ENCODE results near the gene SMURF1.

Gene SMURF1

GRCh38 chr7:98994046-98994944 is 149.6 kb downstream of the SMURF1 start:
- no peak for DNase-seq (ENCODE audit: insufficient read length, low spot score)
- no peak for FAIRE-seq

- DNase-seq (ENCODE audit: insufficient read length, low spot score) (no peak), FAIRE-seq (no peak)
These were observed 150.6 kb downstream of the SMURF1 start for GRCh38 chr7:98993024-98993897.

- no peak for DNase-seq (ENCODE audit: insufficient read length, low spot score)
- FAIRE-seq: no peak
These were observed 151.8 kb downstream of the SMURF1 start for GRCh38 chr7:98992076-98992475.

GRCh38 chr7:98991141-98991540 is 152.8 kb downstream of the SMURF1 start:
- DNase-seq (ENCODE audit: insufficient read length, low spot score) (no peak), FAIRE-seq (no peak)

- DNase-seq (ENCODE audit: insufficient read length, low spot score): no peak
- FAIRE-seq: no peak
These were observed 153.6 kb downstream of the SMURF1 start for GRCh38 chr7:98990356-98990755.

GRCh38 chr7:98988641-98989040 is 155.3 kb downstream of the SMURF1 start:
- FAIRE-seq (no peak), DNase-seq (ENCODE audit: insufficient read length, low spot score) (no peak)

- no peak for FAIRE-seq
- no peak for DNase-seq (ENCODE audit: insufficient read length, low spot score)
These were observed 158.0 kb downstream of the SMURF1 start for GRCh38 chr7:98985945-98986344.

- FAIRE-seq (no peak), DNase-seq (ENCODE audit: insufficient read length, low spot score) (no peak)
These were observed 158.5 kb downstream of the SMURF1 start for GRCh38 chr7:98985406-98985805.

- DNase-seq (ENCODE audit: insufficient read length, low spot score) (no peak), FAIRE-seq (no peak)
These were observed 159.8 kb downstream of the SMURF1 start for GRCh38 chr7:98984126-98984525.

- FAIRE-seq: no peak
- no peak for DNase-seq (ENCODE audit: insufficient read length, low spot score)
These were observed 161.2 kb downstream of the SMURF1 start for GRCh38 chr7:98982686-98983085.

- no peak for FAIRE-seq
- DNase-seq (ENCODE audit: insufficient read length, low spot score): no peak
These were observed 162.2 kb downstream of the SMURF1 start for GRCh38 chr7:98981701-98982100.

- FAIRE-seq: no peak
- no peak for DNase-seq (ENCODE audit: insufficient read length, low spot score)
These were observed 165.2 kb downstream of the SMURF1 start for GRCh38 chr7:98978672-98979071.

All from HTR-8/SVneo (cell line).